HepG2 (cell line): Measurements from ENCODE around the gene TPRA1. TPM values are rescaled to one million over a fixed set of nuclear protein-coding genes. Genes with fewer than 3 reads are reported as not detected.

Source experiments
- CCAR2 ChIP-seq: fragments of 200-400 bp; formaldehyde crosslinking; optimal IDR thresholded peaks from 2 replicates; pipeline ENCODE3; 2018; ENCODE audit warnings: low read depth, mild to moderate bottlenecking, low read length, moderate library complexity
- FIP1L1 ChIP-seq: fragments of 200-400 bp; formaldehyde crosslinking; IDR thresholded peaks from 2 replicates; pipeline ENCODE4 v1.6.1; 2018; ENCODE audit warnings: low read depth, mild to moderate bottlenecking, low read length, moderate library complexity, borderline replicate concordance; ENCODE audit not compliant: insufficient read depth
- GABPA ChIP-seq, 2 experiments: IDR thresholded peaks; 2 replicates each; pipeline ENCODE4 v1.6.1; 2011 to 2016; ENCODE audit warnings: low read depth in 2 of 2, low read length in 1 of 2, missing biosample characterization in 1 of 2, missing genetic modification characterization in 1 of 2
- HHEX ChIP-seq: IDR thresholded peaks from 2 replicates; pipeline ENCODE4 v1.6.1; 2016; ENCODE audit warnings: control low read depth
- LBX2 ChIP-seq: sonication (generic); formaldehyde crosslinking; IDR thresholded peaks from 2 replicates; pipeline ENCODE4 v1.5.0; 2020; ENCODE audit warnings: missing genetic modification reagents, mild to moderate bottlenecking, borderline replicate concordance
- LCORL ChIP-seq, 2 experiments: fragments of 450-650 bp in 1 of 2; sonication (generic) in 1 of 2; formaldehyde crosslinking in 1 of 2; IDR thresholded peaks; 2 replicates each; pipeline versions ENCODE4 v1.5.0 to v1.6.1; 2017 to 2020; ENCODE audit warnings: antibody characterized with exemption in 1 of 2, missing genetic modification reagents in 1 of 2
- SMAD1 ChIP-seq: sonication (generic); formaldehyde crosslinking; IDR thresholded peaks from 2 replicates; pipeline ENCODE4 v1.4.0; 2020; ENCODE audit warnings: missing genetic modification reagents, low read depth, mild to moderate bottlenecking, borderline replicate concordance
- STAG1 ChIP-seq: sonication (generic); formaldehyde crosslinking; IDR thresholded peaks from 2 replicates; pipeline ENCODE4 v1.4.0; 2020; ENCODE audit warnings: missing genetic modification reagents
- TCF12 ChIP-seq, 2 experiments: fragments of 450-650 bp in 1 of 2; sonication (generic) in 1 of 2; formaldehyde crosslinking in 1 of 2; IDR thresholded peaks; 2 replicates each; pipeline versions ENCODE4 v1.6.1 to v1.8.0; 2017 to 2022; ENCODE audit warnings: antibody characterized with exemption in 1 of 2, mild to moderate bottlenecking in 1 of 2, missing genetic modification reagents in 1 of 2, moderate library complexity in 1 of 2
- ZFP41 ChIP-seq: sonication (generic); formaldehyde crosslinking; IDR thresholded peaks from 2 replicates; pipeline ENCODE4 v1.4.0; 2020; ENCODE audit warnings: mild to moderate bottlenecking, missing genetic modification reagents, borderline replicate concordance
- ZNF101 ChIP-seq: sonication (generic); formaldehyde crosslinking; IDR thresholded peaks from 2 replicates; pipeline ENCODE4 v1.4.0; 2020; ENCODE audit warnings: mild to moderate bottlenecking, low read depth, missing genetic modification reagents, borderline replicate concordance
- ZNF501 ChIP-seq: sonication (generic); formaldehyde crosslinking; IDR thresholded peaks from 2 replicates; pipeline ENCODE4 v1.5.1; 2020; ENCODE audit warnings: mild to moderate bottlenecking, moderate library complexity, missing genetic modification reagents
- ZNF530 ChIP-seq: sonication (generic); formaldehyde crosslinking; IDR thresholded peaks from 2 replicates; pipeline ENCODE4 v1.5.0; 2020; ENCODE audit warnings: low read depth, mild to moderate bottlenecking, missing genetic modification reagents
- ZNF543 ChIP-seq: sonication (generic); formaldehyde crosslinking; IDR thresholded peaks from 2 replicates; pipeline ENCODE4 v1.4.0; 2020; ENCODE audit warnings: mild to moderate bottlenecking, missing genetic modification reagents
- ZNF546 ChIP-seq: sonication (generic); formaldehyde crosslinking; conservative IDR thresholded peaks from 2 replicates; pipeline ENCODE4 v1.8.1; 2023; ENCODE audit warnings: mild to moderate bottlenecking, missing genetic modification reagents
- ZNF580 ChIP-seq: IDR thresholded peaks from 2 replicates; pipeline ENCODE4 v1.6.1; 2016; ENCODE audit warnings: low read depth, borderline replicate concordance
- polyA plus RNA-seq, 8 experiments: library from polyadenylated mRNA; depleted of rRNA in 3 of 8; stranded (reverse) in 7 of 8; unstranded in 1 of 8; fragments of >200 nt; fragmentation: Illumina TruSeq in 4 of 8; extraction: Trizol in 4 of 8; gene quantifications; 2 replicates each; pipeline versions ENCODE4 v1.2.1 to v1.2.3, GENCODE V29; 2011 to 2016; ENCODE audit warnings: low read depth in 4 of 8, missing spikeins in 1 of 8, mixed read lengths in 1 of 8; ENCODE audit not compliant: insufficient read depth in 1 of 8
- total RNA-seq, 5 experiments: library from RNA; depleted of rRNA; stranded (reverse); fragments of >200 nt; fragmentation: Illumina TruSeq; extraction: Trizol; gene quantifications; 2 replicates each; pipeline ENCODE4 v1.2.3, GENCODE V29; 2016; ENCODE audit warnings: low read depth in 1 of 5
- TF ChIP-seq, protein P1 (sequence below): sonication (generic); formaldehyde crosslinking; IDR thresholded peaks from 2 replicates; pipeline ENCODE4 v1.8.0; 2022; ENCODE audit warnings: mild to moderate bottlenecking, missing genetic modification reagents, moderate library complexity
- TF ChIP-seq, protein P2 (sequence below): sonication (generic); formaldehyde crosslinking; IDR thresholded peaks from 2 replicates; pipeline ENCODE4 v1.8.0; 2022; ENCODE audit warnings: mild to moderate bottlenecking, missing genetic modification reagents; ENCODE audit not compliant: insufficient replicate concordance
- TF ChIP-seq, protein P3 (sequence below): sonication (generic); formaldehyde crosslinking; IDR thresholded peaks from 2 replicates; pipeline ENCODE4 v1.8.1; 2023; ENCODE audit warnings: mild to moderate bottlenecking, moderate library complexity, missing genetic modification reagents
- TF ChIP-seq, protein P4 (sequence below): sonication (generic); formaldehyde crosslinking; IDR thresholded peaks from 2 replicates; pipeline ENCODE4 v1.8.1; 2023; ENCODE audit warnings: mild to moderate bottlenecking, missing genetic modification reagents
- TF ChIP-seq, protein P5 (sequence below): IDR thresholded peaks from 2 replicates; pipeline ENCODE4 v1.6.1; 2016; ENCODE audit warnings: control low read depth

The TPRA1 gene
- total and polyA plus RNA-seq, 2 of the 13 experiments (the other 11 are each of a cell fraction or from before 2014, with no cell fraction given): 25.4 to 25.8 TPM

- TF ChIP-seq FIP1L1 (no peak), LCORL (IDR thresholded peaks at IDR 0.05) (no peak), LCORL (CRISPR knock-in tag; IDR thresholded peaks at IDR 0.05) (0 out of 2 replicates have a peak, but pooled peaks have one; percentile 16), ZFP41 (CRISPR knock-in tag) (no peak), ZNF580 (CRISPR knock-in tag) (no peak), STAG1 (CRISPR knock-in tag) (peak; percentile 59), ZNF101 (no peak), ZNF501 (CRISPR knock-in tag) (no peak), HHEX (CRISPR knock-in tag) (no peak), LBX2 (CRISPR knock-in tag) (no peak), TCF12 (IDR thresholded peaks at IDR 0.05) (no peak), TCF12 (CRISPR knock-in tag; IDR thresholded peaks at IDR 0.05) (no peak), ZNF546 (CRISPR knock-in tag) (no peak), GABPA (IDR thresholded peaks at IDR 0.05; ENCODE audit: low read depth, low read length) (no peak), GABPA (CRISPR knock-in tag; IDR thresholded peaks at IDR 0.05; ENCODE audit: low read depth) (no peak), SMAD1 (no peak), CCAR2 (no peak), ZNF530 (no peak), ZNF543 (CRISPR knock-in tag) (no peak)
- TF ChIP-seq, protein P1, sequence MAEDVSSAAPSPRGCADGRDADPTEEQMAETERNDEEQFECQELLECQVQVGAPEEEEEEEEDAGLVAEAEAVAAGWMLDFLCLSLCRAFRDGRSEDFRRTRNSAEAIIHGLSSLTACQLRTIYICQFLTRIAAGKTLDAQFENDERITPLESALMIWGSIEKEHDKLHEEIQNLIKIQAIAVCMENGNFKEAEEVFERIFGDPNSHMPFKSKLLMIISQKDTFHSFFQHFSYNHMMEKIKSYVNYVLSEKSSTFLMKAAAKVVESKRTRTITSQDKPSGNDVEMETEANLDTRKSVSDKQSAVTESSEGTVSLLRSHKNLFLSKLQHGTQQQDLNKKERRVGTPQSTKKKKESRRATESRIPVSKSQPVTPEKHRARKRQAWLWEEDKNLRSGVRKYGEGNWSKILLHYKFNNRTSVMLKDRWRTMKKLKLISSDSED: no peak
- TF ChIP-seq, protein P2, sequence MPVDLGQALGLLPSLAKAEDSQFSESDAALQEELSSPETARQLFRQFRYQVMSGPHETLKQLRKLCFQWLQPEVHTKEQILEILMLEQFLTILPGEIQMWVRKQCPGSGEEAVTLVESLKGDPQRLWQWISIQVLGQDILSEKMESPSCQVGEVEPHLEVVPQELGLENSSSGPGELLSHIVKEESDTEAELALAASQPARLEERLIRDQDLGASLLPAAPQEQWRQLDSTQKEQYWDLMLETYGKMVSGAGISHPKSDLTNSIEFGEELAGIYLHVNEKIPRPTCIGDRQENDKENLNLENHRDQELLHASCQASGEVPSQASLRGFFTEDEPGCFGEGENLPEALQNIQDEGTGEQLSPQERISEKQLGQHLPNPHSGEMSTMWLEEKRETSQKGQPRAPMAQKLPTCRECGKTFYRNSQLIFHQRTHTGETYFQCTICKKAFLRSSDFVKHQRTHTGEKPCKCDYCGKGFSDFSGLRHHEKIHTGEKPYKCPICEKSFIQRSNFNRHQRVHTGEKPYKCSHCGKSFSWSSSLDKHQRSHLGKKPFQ (CRISPR knock-in tag): no peak
- TF ChIP-seq, protein P3, sequence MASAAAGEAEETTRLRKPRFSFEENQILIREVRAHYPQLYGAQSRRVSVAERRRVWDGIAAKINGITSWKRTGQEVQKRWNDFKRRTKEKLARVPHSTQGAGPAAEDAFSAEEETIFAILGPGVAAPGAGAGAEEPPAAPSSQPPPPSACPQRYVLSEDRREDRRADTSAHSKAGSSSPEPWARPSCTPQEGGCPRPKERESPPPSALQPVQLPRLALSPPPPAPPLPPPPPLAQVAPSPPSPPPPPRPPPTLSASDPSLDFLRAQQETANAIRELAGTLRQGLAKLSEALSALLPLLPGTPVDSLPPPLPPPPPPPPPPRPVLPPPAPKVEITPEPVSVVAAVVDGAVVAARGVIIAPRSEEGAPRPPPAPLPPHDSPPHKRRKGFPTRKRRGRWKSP (CRISPR knock-in tag): no peak; the same call in 1 of the 2 replicates
- TF ChIP-seq, protein P4, sequence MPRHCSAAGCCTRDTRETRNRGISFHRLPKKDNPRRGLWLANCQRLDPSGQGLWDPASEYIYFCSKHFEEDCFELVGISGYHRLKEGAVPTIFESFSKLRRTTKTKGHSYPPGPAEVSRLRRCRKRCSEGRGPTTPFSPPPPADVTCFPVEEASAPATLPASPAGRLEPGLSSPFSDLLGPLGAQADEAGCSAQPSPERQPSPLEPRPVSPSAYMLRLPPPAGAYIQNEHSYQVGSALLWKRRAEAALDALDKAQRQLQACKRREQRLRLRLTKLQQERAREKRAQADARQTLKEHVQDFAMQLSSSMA (CRISPR knock-in tag): no peak
- TF ChIP-seq, protein P5, sequence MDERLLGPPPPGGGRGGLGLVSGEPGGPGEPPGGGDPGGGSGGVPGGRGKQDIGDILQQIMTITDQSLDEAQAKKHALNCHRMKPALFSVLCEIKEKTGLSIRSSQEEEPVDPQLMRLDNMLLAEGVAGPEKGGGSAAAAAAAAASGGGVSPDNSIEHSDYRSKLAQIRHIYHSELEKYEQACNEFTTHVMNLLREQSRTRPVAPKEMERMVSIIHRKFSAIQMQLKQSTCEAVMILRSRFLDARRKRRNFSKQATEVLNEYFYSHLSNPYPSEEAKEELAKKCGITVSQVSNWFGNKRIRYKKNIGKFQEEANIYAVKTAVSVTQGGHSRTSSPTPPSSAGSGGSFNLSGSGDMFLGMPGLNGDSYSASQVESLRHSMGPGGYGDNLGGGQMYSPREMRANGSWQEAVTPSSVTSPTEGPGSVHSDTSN (CRISPR knock-in tag): no peak
Observed at GRCh38 chr3:127547761-127548605, 42.5 kb downstream of the TPRA1 start (continued).
